Kidney epithelial cell (primary cell): ENCODE data around the gene TMEM106C. TPM values are rescaled to one million over a fixed set of nuclear protein-coding genes. Genes with fewer than 3 reads are reported as not detected.

Source experiments
- DNase-seq: peaks from one replicate; pipeline ENCODE4 v3.0.0-alpha.2; 2010; ENCODE audit warnings: low read depth
- H3K27me3 ChIP-seq: 2 replicates; pipeline ENCODE4 v1.6.0; 2011; ENCODE audit warnings: low read length; ENCODE audit not compliant: control insufficient read depth, insufficient read depth
- H3K36me3 ChIP-seq: 2 replicates; pipeline ENCODE4 v1.5.1; 2011; ENCODE audit warnings: low read length; ENCODE audit not compliant: control insufficient read depth, insufficient read depth
- H3K4me3 ChIP-seq: 2 replicates; pipeline ENCODE4 v1.5.1; 2011; ENCODE audit warnings: low read depth, mild to moderate bottlenecking, control low read depth, low read length
- CTCF ChIP-seq: IDR thresholded peaks from 2 replicates; pipeline ENCODE4 v1.5.1; 2011; ENCODE audit warnings: mild to moderate bottlenecking, moderate library complexity, low read length, control low read depth, inconsistent platforms; ENCODE audit not compliant: insufficient read depth, poor library complexity, severe bottlenecking
- total RNA-seq: library from RNA; depleted of rRNA; stranded (reverse); fragments of >200 nt; gene quantifications from 2 replicates; pipeline ENCODE4 v1.2.3, GENCODE V29; 2015

Gene TMEM106C
- total RNA-seq, 1 donor from 2014 or later, result 133 TPM

GRCh38 chr12:47989666-47990065, 26.3 kb downstream of the TMEM106C start:
- no peak for DNase-seq
- Histone ChIP-seq H3K4me3 (no peak overlapping the region), H3K36me3 (no peaks in the 10 kb centered on the region), H3K27me3 (peaks cover 15% of the 10 kb centered on the region)
- no peak for TF ChIP-seq CTCF

GRCh38 chr12:47990351-47991105, 27.1 kb downstream of the TMEM106C start:
- H3K4me3 ChIP-seq, result no peak overlapping the region
- DNase-seq, result no peak
- no peak for TF ChIP-seq CTCF
- H3K36me3 ChIP-seq, result no peaks in the 10 kb centered on the region
- peaks cover 18% of the 10 kb centered on the region for H3K27me3 ChIP-seq

DNA sequence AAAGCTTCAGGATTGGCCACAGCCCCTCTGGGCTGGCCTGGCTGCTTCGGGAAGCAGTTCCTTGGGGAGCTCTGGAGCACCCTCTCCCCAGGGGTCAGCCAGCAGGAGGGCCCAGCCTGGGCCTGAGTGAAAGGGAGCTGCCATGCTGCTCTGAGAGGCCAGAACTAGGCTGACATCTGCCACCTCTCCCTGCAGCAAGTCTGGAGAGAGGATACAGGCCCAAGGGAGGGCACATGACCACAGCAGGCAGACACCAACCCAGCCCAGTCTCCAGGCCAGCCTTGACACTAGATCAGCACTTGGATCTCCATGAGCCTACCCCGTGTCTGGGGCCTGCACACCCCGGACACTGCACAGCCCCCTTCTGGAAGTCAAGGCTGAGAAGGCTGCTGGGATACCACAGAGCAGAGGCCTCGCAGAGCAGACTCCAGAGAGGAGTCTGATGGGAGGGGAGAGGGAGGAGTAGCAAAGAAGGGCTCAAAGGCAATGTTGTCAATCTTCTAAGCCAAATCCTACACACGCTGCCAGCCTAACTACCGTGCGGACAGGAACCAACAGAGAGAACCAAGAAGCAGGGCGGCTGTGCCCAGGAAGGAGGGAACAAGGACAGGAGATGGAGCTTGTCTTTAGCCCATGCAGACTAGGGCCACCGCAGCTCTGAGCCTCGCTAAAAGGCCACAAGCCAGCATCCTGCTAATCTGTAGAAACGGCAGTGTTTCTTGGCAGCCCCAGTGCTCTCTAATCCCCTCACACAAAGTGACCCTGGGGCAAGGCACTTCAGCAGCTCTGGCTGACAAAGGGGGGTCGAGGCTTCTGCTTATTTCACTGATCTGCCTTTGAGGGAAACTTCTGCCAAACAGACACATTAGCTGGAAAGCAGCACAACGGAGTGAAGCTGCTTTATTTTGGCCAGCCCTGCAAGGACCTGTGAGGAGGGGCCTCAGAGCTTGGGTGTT, 28.0 kb downstream of the TMEM106C start:
- no peak for TF ChIP-seq CTCF
- H3K4me3 ChIP-seq, result no peak overlapping the region
- DNase-seq, result no peak
- H3K36me3 ChIP-seq, result no peaks in the 10 kb centered on the region
- H3K27me3 ChIP-seq, result peaks cover 25% of the 10 kb centered on the region

DNA sequence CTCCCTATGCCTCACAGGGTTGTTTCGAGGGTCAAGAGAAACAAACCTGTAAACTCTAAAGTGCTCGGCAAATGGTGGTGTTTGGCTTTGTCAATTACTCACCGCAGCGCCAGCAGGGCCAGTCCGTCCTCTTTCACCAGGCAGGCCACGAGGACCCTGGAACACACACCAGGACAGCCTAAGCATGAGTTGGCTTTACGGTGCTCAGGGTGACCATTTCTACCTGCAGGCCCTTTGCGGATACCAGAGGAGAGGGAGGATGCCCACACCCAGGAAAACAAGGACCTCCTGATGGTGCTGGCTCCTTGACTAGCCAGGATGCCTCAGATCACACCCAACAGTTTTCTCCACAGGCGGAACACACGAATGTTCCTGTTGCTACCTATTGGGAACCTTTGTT, 29.4 kb downstream of the TMEM106C start:
- H3K27me3 ChIP-seq, result peaks cover 28% of the 10 kb centered on the region
- no peak for TF ChIP-seq CTCF
- H3K4me3 ChIP-seq, result no peak overlapping the region
- H3K36me3 ChIP-seq, result no peaks in the 10 kb centered on the region
- no peak for DNase-seq

GRCh38 chr12:47993491-47993890, 30.1 kb downstream of the TMEM106C start:
- Histone ChIP-seq H3K27me3 (peaks cover 32% of the 10 kb centered on the region), H3K4me3 (no peak overlapping the region), H3K36me3 (no peaks in the 10 kb centered on the region)
- TF ChIP-seq CTCF, result no peak
- DNase-seq, result no peak
